Tibial artery (tissue), 4 donors: ENCODE data around the gene RMI1.

ENCODE experiments used
- DNase-seq, 2 donors: peaks; one replicate each; pipeline ENCODE4 v3.0.0-alpha.2; 2019
- H3K27ac ChIP-seq, 2 donors: fragments of 200-600 bp; sonication (generic) in 1 of 2; 1 replicate in 1 of 2; 2 replicates in 1 of 2; pipeline ENCODE4 v1.5.1; 2018 to 2019; ENCODE audit warnings: mild to moderate bottlenecking in 1 of 2
- H3K27me3 ChIP-seq, 2 donors: fragments of 200-600 bp; sonication (generic) in 1 of 2; one replicate each; pipeline versions ENCODE4 v1.5.1 to v1.6.0; 2016 to 2019
- H3K36me3 ChIP-seq, 3 donors: fragments of 200-600 bp; sonication (generic) in 2 of 3; one replicate each; pipeline ENCODE4 v1.5.1; 2016 to 2019; ENCODE audit warnings: mild to moderate bottlenecking in 2 of 3
- H3K4me1 ChIP-seq, 4 donors: fragments of 200-600 bp; sonication (generic) in 2 of 4; 1 replicate in 3 of 4; 2 replicates in 1 of 4; pipeline ENCODE4 v1.5.1; 2016 to 2019
- H3K4me3 ChIP-seq, 2 donors: fragments of 200-600 bp; sonication (generic) in 1 of 2; 1 replicate in 1 of 2; 2 replicates in 1 of 2; pipeline ENCODE4 v1.5.1; 2018 to 2019; ENCODE audit warnings: mild to moderate bottlenecking in 2 of 2
- H3K9me3 ChIP-seq, 3 donors: fragments of 200-600 bp; sonication (generic) in 1 of 3; one replicate each; pipeline ENCODE4 v1.5.1; 2016 to 2019
- intact Hi-C: fragments of 100-400 bp; cut with DNase I; formaldehyde crosslinking; loops from one replicate; pipeline ENCODE4 v1.15.0; 2023; ENCODE audit warnings: low total_unique reads
- TF ChIP-seq, protein P1 (sequence below), 2 experiments: fragments of 200-600 bp in 1 of 2; fragments of 450-650 bp in 1 of 2; IDR thresholded peaks; one replicate each; pipeline ENCODE4 v1.5.1; 2017 to 2019; ENCODE audit warnings: antibody characterized with exemption in 2 of 2, mild to moderate bottlenecking in 1 of 2, moderate library complexity in 1 of 2

Gene RMI1

DNA sequence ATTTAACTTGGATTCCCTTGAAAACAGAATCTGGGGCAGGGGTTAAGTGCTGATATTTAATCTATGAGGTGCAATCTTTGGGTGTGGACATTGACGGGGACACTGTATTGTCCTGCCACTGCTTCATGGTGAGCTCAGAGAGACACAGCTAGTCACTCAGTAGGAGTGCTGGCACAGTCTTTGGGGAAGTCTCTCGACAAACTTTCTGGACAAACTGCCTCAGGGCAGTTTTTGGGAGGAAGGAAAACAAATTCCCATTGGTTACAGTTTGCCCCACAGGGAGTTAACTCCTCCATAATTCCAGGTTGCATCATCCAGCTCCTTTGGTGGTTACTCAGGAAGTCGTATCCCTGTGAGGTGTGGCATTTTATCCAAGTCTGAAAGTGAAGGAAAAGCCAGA, 18.4 kb upstream of the RMI1 start:
- H3K36me3 ChIP-seq: peaks cover 4 to 14% (median 6%) of the 10 kb centered on the region in 3 donors
- TF ChIP-seq, protein P1, sequence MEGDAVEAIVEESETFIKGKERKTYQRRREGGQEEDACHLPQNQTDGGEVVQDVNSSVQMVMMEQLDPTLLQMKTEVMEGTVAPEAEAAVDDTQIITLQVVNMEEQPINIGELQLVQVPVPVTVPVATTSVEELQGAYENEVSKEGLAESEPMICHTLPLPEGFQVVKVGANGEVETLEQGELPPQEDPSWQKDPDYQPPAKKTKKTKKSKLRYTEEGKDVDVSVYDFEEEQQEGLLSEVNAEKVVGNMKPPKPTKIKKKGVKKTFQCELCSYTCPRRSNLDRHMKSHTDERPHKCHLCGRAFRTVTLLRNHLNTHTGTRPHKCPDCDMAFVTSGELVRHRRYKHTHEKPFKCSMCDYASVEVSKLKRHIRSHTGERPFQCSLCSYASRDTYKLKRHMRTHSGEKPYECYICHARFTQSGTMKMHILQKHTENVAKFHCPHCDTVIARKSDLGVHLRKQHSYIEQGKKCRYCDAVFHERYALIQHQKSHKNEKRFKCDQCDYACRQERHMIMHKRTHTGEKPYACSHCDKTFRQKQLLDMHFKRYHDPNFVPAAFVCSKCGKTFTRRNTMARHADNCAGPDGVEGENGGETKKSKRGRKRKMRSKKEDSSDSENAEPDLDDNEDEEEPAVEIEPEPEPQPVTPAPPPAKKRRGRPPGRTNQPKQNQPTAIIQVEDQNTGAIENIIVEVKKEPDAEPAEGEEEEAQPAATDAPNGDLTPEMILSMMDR (IDR thresholded peaks at IDR 0.05): no peak
- no peak overlapping the region for H3K27ac ChIP-seq

DNA sequence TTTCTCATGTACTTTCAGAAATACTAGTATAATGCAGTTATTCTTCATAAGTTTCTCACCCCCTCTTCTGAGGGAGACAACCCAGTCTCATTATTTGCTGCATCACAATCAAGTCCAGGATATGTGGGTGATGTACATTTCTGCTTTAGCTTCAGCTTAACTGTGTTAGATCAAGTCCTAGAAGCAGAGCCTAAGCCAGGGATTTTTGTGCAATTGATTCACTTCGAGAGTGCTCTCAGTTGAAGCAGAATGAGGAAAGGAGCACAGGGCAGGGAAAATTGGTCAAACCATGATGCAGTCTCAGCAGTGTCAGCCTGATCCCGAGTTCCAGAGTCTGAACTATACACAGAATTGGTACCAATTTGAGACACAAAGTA, 15.6 kb upstream of the RMI1 start:
- no peaks in the 10 kb centered on the region for H3K4me1 ChIP-seq
- no peaks in the 10 kb centered on the region for H3K27me3 ChIP-seq
- DNase-seq: no peak
- H3K4me3 ChIP-seq: no peak overlapping the region
- H3K9me3 ChIP-seq: no peaks in the 10 kb centered on the region
- TF ChIP-seq, protein P1 (IDR thresholded peaks at IDR 0.05): no peak
- peaks cover 26 to 37% (median 33%) of the 10 kb centered on the region in 3 donors for H3K36me3 ChIP-seq
- H3K27ac ChIP-seq: no peak overlapping the region
- intact Hi-C loops: no loop called here

More for the DNA sequence above, 18.4 kb upstream of the RMI1 start:
- H3K9me3 ChIP-seq: no peaks in the 10 kb centered on the region
- intact Hi-C loops: no loop called here
- no peak for DNase-seq
- no peaks in the 10 kb centered on the region for H3K27me3 ChIP-seq
- H3K4me1 ChIP-seq: peaks cover 0 to 3% (median 0%) of the 10 kb centered on the region in 4 donors
- H3K4me3 ChIP-seq: no peak overlapping the region

DNA sequence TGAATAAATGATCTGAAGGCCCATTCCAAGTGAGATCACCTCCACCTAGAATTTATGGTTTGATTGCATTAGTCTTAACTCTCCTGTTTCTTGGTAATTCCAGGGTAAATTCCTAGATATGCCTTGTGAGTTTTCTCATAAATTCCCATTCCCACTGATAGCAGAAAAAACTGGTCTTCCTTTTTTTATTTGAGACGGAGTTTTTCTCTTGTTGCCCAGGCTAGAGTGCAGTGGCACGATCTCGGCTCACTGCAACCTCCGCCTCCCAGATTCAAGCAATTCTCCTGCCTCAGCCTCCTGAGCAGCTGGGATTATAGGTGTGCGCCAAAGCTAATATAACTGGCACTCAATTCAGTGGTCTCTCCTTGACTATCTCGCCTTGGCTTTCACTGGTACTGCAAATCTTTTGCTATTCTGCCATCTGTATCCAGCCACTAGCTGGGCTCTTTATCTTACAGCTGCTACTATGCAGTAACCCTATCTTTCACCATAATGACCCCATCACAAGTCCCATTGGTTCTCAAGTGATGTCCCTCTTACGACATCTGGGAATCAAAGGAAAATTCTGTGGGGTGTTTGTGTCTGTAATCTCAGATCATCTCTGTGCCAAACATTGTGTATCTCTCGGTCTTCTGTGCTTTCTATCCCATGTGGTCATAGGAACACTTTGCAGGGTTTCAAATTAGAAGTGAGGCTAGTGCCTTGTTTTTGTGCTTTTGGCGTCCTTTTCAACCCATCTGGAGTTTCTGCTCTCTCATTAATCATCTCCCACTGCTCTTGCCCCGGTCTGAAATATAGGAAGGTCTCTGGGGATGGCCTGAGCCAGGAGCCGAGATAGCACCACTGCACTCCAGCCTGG, 15.0 kb upstream of the RMI1 start:
- Histone ChIP-seq H3K36me3 (peaks cover 32 to 43% (median 39%) of the 10 kb centered on the region in 3 donors), H3K9me3 (no peaks in the 10 kb centered on the region), H3K4me1 (no peaks in the 10 kb centered on the region), H3K27me3 (no peaks in the 10 kb centered on the region), H3K27ac (no peak overlapping the region), H3K4me3 (no peak overlapping the region)
- DNase-seq: no peak
- intact Hi-C loops: no loop called here
- TF ChIP-seq, protein P1 (IDR thresholded peaks at IDR 0.05): no peak

DNA sequence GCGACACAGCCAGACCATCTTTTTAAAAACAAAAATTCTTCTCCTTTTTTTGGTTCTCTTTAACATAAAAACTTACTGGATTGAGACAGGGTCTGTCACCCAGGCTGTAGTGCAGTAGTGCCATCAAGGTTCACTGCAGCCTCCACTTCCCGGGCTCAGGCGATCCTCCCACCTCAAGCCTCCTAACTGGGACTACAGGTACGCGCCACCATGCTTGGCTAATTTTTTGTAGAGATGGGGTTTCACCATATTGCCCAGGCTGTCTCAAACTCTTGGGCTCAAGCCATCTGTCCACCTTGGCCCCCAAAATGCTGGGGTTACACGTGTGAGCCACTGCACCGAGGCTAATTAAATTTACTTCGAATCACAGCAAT, 14.4 kb upstream of the RMI1 start:
- Histone ChIP-seq H3K4me1 (no peaks in the 10 kb centered on the region), H3K36me3 (peaks cover 38 to 49% (median 45%) of the 10 kb centered on the region in 3 donors), H3K27me3 (no peaks in the 10 kb centered on the region), H3K4me3 (no peak overlapping the region), H3K27ac (no peak overlapping the region), H3K9me3 (no peaks in the 10 kb centered on the region)
- TF ChIP-seq, protein P1 (IDR thresholded peaks at IDR 0.05): no peak
- intact Hi-C loops: no loop called here
- no peak for DNase-seq

DNA sequence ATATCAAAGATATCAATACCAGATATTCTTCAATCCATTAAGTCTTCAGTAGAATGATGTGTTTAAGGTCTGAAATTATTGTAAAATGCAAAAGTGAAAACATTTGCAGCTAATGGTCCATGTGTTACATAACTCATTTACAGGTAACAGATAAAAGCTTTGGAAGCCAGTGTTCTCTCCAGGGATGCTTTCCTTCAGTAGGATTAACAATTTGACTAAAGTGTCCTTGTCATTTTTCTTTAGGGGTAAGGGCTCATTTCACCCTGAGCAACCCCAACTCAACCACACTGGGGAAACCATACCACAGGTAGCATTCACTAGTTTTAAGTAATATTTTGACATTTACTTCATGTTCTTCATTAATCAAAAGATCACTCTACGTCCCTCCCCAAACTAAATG, 13.5 kb upstream of the RMI1 start:
- H3K4me1 ChIP-seq: no peaks in the 10 kb centered on the region
- H3K27ac ChIP-seq: no peak overlapping the region
- peaks cover 47 to 58% (median 54%) of the 10 kb centered on the region in 3 donors for H3K36me3 ChIP-seq
- no peak for DNase-seq
- no peaks in the 10 kb centered on the region for H3K9me3 ChIP-seq
- H3K4me3 ChIP-seq: no peak overlapping the region
- TF ChIP-seq, protein P1 (IDR thresholded peaks at IDR 0.05): no peak
- intact Hi-C loops: no loop called here
- H3K27me3 ChIP-seq: no peaks in the 10 kb centered on the region
